Neural cell (in vitro differentiated cells): ENCODE data around the gene PRELP. TPM values are rescaled to one million over a fixed set of nuclear protein-coding genes. Genes with fewer than 3 reads are reported as not detected.
"Not testable (repeated sequence)": the region's sequence is repeated elsewhere in the genome, so short reads cannot be mapped to it uniquely, and the experiment has no call there.

Source experiments
- H2AFZ ChIP-seq: fragments of 200-600, 300-800 bp; sonication (generic), shearing (Covaris generic); 2 replicates; pipeline ENCODE4 v1.6.0; 2014; ENCODE audit warnings: low read depth, mild to moderate bottlenecking, antibody characterized with exemption, low read length, moderate library complexity
- H3F3A ChIP-seq: fragments of 200-600 bp; shearing (Covaris generic); 2 replicates; pipeline ENCODE4 v1.6.1; 2016; ENCODE audit warnings: mild to moderate bottlenecking, moderate library complexity, mixed read lengths, antibody characterized with exemption, low read length; ENCODE audit not compliant: insufficient read depth, poor library complexity, severe bottlenecking
- H3K27ac ChIP-seq: fragments of 200-600, 300-800 bp; sonication (generic), shearing (Covaris generic); 2 replicates; pipeline ENCODE4 v1.5.1; 2014; ENCODE audit warnings: mild to moderate bottlenecking, low read length, moderate library complexity
- H3K27me3 ChIP-seq: fragments of 300-800, 200-600 bp; sonication (generic), shearing (Covaris generic); 2 replicates; pipeline ENCODE4 v1.6.0; 2014; ENCODE audit warnings: mild to moderate bottlenecking, low read depth, low read length, moderate library complexity; ENCODE audit not compliant: insufficient read depth
- H3K36me3 ChIP-seq: fragments of 300-800, 200-600 bp; sonication (generic), shearing (Covaris generic); 2 replicates; pipeline ENCODE4 v1.5.1; 2014; ENCODE audit warnings: mild to moderate bottlenecking, antibody characterized with exemption, low read length, moderate library complexity; ENCODE audit not compliant: insufficient read depth
- H3K4me2 ChIP-seq: fragments of 300-800, 200-600 bp; sonication (generic), shearing (Covaris generic); 2 replicates; pipeline ENCODE4 v1.6.0; 2014; ENCODE audit warnings: mild to moderate bottlenecking, low read length
- H3K4me3 ChIP-seq: fragments of 300-800, 200-600 bp; sonication (generic), shearing (Covaris generic); 2 replicates; pipeline ENCODE4 v1.5.1; 2014; ENCODE audit warnings: mild to moderate bottlenecking, low read length, moderate library complexity
- H3K79me2 ChIP-seq: fragments of 200-600 bp; shearing (Covaris generic); replicated peaks from 2 replicates; pipeline ENCODE4 v1.6.0; 2014; ENCODE audit warnings: mild to moderate bottlenecking, low read length, moderate library complexity; ENCODE audit not compliant: insufficient read depth
- H3K9ac ChIP-seq: fragments of 300-800, 200-600 bp; sonication (generic), shearing (Covaris generic); 2 replicates; pipeline ENCODE4 v1.6.1; 2016; ENCODE audit warnings: mild to moderate bottlenecking, low read length, mixed read lengths
- H3K9me2 ChIP-seq: fragments of 200-600 bp; shearing (Covaris generic); 2 replicates; pipeline ENCODE4 v1.6.1; 2016; ENCODE audit warnings: mild to moderate bottlenecking, low read length, mixed read lengths; ENCODE audit not compliant: insufficient read depth
- H3K9me3 ChIP-seq: fragments of 200-600, 300-800 bp; sonication (generic), shearing (Covaris generic); 2 replicates; pipeline ENCODE4 v1.6.1; 2016; ENCODE audit warnings: mild to moderate bottlenecking, mixed run types, low read length, moderate library complexity, mixed read lengths
- H4K20me1 ChIP-seq: fragments of 200-600 bp; shearing (Covaris generic); 2 replicates; pipeline ENCODE4 v1.6.1; 2016; ENCODE audit warnings: mild to moderate bottlenecking, mixed run types; ENCODE audit not compliant: insufficient read depth
- CTCF ChIP-seq: fragments of 450-650 bp; IDR thresholded peaks from 2 replicates; pipeline ENCODE4 v1.5.1; 2014; ENCODE audit warnings: antibody characterized with exemption, mild to moderate bottlenecking, moderate library complexity; ENCODE audit not compliant: poor library complexity, severe bottlenecking
- EP300 ChIP-seq: fragments of 450-650 bp; conservative IDR thresholded peaks from 2 replicates; pipeline ENCODE4 v1.6.1; 2014; ENCODE audit warnings: antibody characterized with exemption, mild to moderate bottlenecking, moderate library complexity; ENCODE audit not compliant: poor library complexity, severe bottlenecking
- EZH2 ChIP-seq: fragments of 200-600, 300-800 bp; shearing (Covaris generic), sonication (generic); IDR thresholded peaks from 2 replicates; pipeline ENCODE4 v1.6.1; 2014; ENCODE audit warnings: antibody characterized with exemption, low read length, borderline replicate concordance, mild to moderate bottlenecking; ENCODE audit not compliant: insufficient read depth, poor library complexity, severe bottlenecking
- MXI1 ChIP-seq: fragments of 450-650 bp; conservative IDR thresholded peaks from 2 replicates; pipeline ENCODE4 v1.6.1; 2014; ENCODE audit warnings: antibody characterized with exemption, mild to moderate bottlenecking; ENCODE audit not compliant: poor library complexity, severe bottlenecking
- POLR2AphosphoS5 ChIP-seq: IDR thresholded peaks from 2 replicates; pipeline ENCODE4 v1.6.1; 2012
- RAD21 ChIP-seq: fragments of 450-650 bp; conservative IDR thresholded peaks from 2 replicates; pipeline ENCODE4 v1.6.1; 2014; ENCODE audit warnings: antibody characterized with exemption, mild to moderate bottlenecking, moderate library complexity
- REST ChIP-seq: IDR thresholded peaks from 2 replicates; pipeline ENCODE4 v1.6.1; 2012; ENCODE audit warnings: borderline replicate concordance
- SMC3 ChIP-seq: fragments of 450-650 bp; conservative IDR thresholded peaks from 2 replicates; pipeline ENCODE4 v1.6.1; 2014; ENCODE audit warnings: antibody characterized with exemption, mild to moderate bottlenecking, moderate library complexity; ENCODE audit not compliant: poor library complexity
- TAF1 ChIP-seq: IDR thresholded peaks from 2 replicates; pipeline ENCODE4 v1.6.1; 2012; ENCODE audit warnings: low read depth
- polyA plus RNA-seq: library from polyadenylated mRNA; depleted of rRNA; stranded (reverse); fragments of >200 nt; gene quantifications from 2 replicates; pipeline ENCODE4 v1.2.3, GENCODE V29; 2014

Gene PRELP
- polyA plus RNA-seq, 1 donor from 2014 or later = not detected

GRCh38 chr1:203516906-203517305 lies 41.3 kb downstream of the PRELP start:
- H3K9ac ChIP-seq = no peak overlapping the region
- no peaks in the 10 kb centered on the region for H4K20me1 ChIP-seq
- H3K9me3 ChIP-seq = no peaks in the 10 kb centered on the region
- H3K27ac ChIP-seq = no peak overlapping the region
- no peaks in the 10 kb centered on the region for H3K36me3 ChIP-seq
- peaks cover 5% of the 10 kb centered on the region for H3F3A ChIP-seq
- H3K4me3 ChIP-seq = no peak overlapping the region
- no peaks in the 10 kb centered on the region for H3K79me2 ChIP-seq
- no peak overlapping the region for H3K4me2 ChIP-seq
- no peak overlapping the region for H2AFZ ChIP-seq
- no peaks in the 10 kb centered on the region for H3K27me3 ChIP-seq
- no peak for TF ChIP-seq CTCF
- no peak for TF ChIP-seq RAD21
- TF ChIP-seq POLR2AphosphoS5 = no peak
- TF ChIP-seq REST = no peak
- no peak for TF ChIP-seq TAF1
- TF ChIP-seq SMC3 = no peak
- TF ChIP-seq EP300 = no peak
- TF ChIP-seq MXI1 = no peak
- no peaks in the 10 kb centered on the region for H3K9me2 ChIP-seq

GRCh38 chr1:203517426-203518110 lies 42.0 kb downstream of the PRELP start:
- no peak overlapping the region for H2AFZ ChIP-seq
- H3K36me3 ChIP-seq = no peaks in the 10 kb centered on the region
- no peak overlapping the region for H3K4me3 ChIP-seq
- peaks cover 5% of the 10 kb centered on the region for H3F3A ChIP-seq
- no peak overlapping the region for H3K27ac ChIP-seq
- H4K20me1 ChIP-seq = no peaks in the 10 kb centered on the region
- no peaks in the 10 kb centered on the region for H3K9me3 ChIP-seq
- no peak overlapping the region for H3K4me2 ChIP-seq
- no peak for TF ChIP-seq POLR2AphosphoS5
- no peak for TF ChIP-seq REST
- TF ChIP-seq TAF1 = no peak
- no peak for TF ChIP-seq CTCF
- no peak for TF ChIP-seq MXI1
- no peak for TF ChIP-seq EP300
- no peak for TF ChIP-seq RAD21
- TF ChIP-seq EZH2 = no peak
- TF ChIP-seq SMC3 = no peak
- no peaks in the 10 kb centered on the region for H3K27me3 ChIP-seq
- no peak overlapping the region for H3K9ac ChIP-seq
- H3K79me2 ChIP-seq = no peaks in the 10 kb centered on the region
- no peaks in the 10 kb centered on the region for H3K9me2 ChIP-seq

GRCh38 chr1:203518139-203518538 lies 42.5 kb downstream of the PRELP start:
- not testable (repeated sequence) for H3K36me3 ChIP-seq, H3F3A ChIP-seq, H3K79me2 ChIP-seq, H3K9me2 ChIP-seq, H3K4me3 ChIP-seq, H3K27me3 ChIP-seq, H2AFZ ChIP-seq, H3K9me3 ChIP-seq, H4K20me1 ChIP-seq, H3K27ac ChIP-seq, H3K9ac ChIP-seq, H3K4me2 ChIP-seq
